Stimulated activated CD4-positive, alpha-beta T cell treated with anti-CD3 and anti-CD28 coated beads, Interleukin-4, amount 100 ng/mL, for 24 hours (primary cell): Measurements from ENCODE around the gene ZNF512B.
"Not testable (repeated sequence)": the region's sequence is repeated elsewhere in the genome, so short reads cannot be mapped to it uniquely, and the experiment has no call there.

Experiments
- DNase-seq: peaks from one replicate; pipeline ENCODE4 v3.0.0-alpha.2; 2020

ZNF512B gene

DNA sequence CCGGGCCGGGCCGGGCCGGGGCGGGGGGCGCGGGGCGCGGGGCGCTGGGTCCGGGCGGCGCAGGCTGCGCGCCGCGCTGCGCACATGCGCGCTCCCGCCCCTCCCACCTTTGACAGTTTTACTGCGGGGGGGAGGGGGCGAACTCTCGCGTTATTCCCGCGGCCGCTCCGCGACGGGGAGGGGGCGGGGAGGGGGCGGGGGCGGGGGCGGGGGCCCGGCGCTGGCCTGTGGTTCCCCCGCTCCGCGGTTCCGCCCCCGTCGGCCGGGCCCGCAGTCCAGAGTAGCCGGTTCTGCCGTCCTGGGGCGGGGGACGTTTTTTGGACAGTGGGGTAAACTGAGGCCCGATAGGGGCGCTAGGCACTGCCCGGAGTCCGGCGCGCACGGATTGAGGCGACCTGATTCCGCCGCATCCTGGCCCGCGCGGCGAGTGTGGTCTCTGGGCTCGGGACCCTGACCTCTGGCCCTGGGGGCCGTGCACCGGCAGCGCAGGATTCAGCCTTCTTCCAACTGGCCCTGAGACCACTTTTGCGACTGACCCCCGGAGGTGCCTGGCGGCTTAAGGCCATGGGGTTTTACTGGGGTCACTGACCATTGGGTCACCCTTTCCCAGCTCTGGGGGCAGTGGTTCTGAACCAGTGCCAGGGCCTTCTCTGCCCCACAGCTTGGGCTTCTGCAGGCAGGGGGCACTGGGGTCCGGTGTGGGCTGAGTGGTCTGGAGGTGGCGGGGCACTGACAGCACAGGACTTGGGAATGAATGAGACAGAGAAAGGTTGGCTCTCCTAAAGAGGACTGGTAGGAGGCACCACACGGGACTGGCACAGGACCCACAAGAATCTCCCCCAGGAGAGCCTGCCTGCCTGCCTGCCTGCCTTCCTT, at the start of gene ZNF512B:
TSS of gene ZNF512B (minus strand) at position 93 of the 876 bp plus-strand sequence. CDS start 1,980 bp downstream, outside the sequence.
- DNase-seq, result peak; percentile 63

DNA sequence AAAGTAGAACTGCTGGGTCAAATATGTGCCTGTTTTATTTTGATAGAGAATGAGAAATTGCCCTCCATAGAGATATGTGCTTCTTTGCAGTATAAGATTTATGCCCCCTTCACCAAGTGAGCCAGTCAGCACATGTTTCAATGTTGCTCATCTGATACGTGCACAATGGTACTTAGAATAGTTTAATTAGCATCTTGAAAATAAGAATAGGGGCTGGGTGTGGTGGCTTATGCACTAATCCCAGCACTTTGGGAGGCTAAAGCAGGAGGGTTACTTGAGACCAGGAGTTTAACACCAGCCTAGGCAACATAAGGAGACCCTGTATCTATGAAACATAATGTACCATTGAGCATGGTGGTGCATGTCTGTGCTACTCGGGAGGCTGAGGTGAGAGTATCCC, 45.9 kb upstream of the ZNF512B start:
- no peak for DNase-seq

DNA sequence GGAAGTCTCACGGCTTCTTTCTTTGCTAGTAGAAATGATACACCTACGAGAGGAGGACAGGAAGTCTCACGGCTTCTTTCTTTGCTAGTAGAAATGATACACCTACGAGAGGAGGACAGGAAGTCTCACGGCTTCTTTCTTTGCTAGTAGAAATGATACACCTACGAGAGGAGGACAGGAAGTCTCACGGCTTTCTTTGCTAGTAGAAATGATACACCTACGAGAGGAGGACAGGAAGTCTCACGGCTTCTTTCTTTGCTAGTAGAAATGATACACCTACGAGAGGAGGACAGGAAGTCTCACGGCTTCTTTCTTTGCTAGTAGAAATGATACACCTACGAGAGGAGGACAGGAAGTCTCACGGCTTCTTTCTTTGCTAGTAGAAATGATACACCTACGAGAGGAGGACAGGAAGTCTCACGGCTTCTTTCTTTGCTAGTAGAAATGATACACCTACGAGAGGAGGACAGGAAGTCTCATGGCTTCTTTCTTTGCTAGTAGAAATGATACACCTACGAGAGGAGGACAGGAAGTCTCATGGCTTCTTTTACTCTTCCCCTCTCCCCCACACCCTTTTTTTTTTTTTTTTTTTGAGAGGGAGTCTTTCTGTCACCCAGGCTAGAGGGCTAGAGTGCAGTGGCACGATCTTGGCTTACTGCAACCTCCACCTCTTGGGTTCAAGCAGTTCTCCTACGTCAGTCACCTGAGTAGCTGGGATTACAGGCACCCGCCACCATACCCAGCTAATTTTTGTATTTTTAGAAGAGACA, 42.8 kb upstream of the ZNF512B start:
- DNase-seq, result not testable (repeated sequence)

GRCh38 chr20:64011366-64011779, 41.6 kb upstream of the ZNF512B start:
- no peak for DNase-seq

DNA sequence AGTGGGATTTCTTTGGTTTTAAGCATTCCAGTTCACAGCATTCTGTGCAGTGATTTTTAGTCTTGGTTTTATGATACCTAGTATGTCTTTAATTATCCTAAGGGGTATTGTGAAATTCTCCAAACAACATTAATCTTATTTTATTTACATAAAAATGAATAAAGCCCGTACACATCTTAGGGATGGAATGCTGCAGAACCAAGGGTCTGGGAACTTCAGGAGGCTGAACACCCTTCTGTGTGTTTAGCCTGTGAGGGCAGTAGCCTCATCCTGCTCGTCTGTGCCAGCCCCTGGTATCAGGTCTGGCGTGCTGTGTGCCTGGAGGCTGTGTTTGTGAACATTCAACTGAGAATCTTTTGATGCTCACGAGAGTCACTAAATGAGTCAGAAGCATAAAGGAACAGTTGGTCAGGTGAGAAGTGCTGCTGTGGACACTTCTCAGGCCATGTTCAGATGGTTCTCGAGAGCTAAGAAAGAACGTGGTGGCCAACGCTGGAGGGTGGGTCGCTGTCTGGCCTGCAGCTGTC, 41.0 kb upstream of the ZNF512B start:
- DNase-seq, result no peak

DNA sequence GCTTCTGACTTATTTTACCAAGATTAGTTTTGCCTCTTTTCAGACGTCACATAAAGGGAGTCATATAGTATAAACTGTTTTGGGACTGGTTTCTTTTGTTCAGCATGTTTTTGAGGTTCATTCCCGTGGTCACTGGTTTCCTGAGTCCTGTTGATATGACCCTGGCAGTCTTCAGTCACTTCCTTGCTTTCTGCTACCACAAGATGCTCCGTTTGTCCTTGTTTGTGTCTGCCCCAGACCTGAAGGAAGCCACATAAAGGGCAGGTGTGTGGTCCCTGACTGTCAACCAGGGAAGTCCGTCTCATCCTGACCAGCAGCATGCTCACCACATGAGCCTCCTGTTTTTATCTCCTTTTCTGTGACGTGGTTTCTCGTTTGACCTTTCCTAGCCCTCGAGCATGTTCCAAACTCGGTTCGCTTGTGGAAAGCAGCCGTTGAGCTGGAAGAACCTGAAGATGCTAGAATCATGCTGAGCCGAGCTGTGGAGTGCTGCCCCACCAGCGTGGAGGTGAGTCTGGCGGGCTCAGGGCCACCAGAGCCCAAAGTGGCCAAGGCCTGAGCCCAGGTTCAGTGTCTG, 40.2 kb upstream of the ZNF512B start:
- DNase-seq, result no peak

DNA sequence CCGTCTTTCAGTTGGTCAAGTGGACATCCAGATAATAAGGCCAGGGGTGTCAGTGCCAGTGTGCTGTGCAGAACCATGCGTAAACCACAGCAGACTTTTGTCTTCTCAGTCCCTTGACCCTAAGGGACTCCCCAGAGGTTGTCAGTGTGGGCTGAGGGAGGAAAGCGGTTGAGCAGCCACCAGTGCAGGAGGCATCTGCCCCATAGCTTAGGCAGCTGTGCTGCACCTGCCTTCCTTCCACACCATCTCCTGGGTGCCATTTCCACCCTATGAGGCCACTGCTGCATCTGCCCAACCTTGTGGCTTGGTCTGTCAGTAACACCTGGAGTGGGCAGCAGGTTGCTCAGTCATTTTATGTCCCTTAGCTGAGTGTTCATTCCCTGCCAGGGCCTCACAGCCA, 37.2 kb upstream of the ZNF512B start:
- DNase-seq, result no peak

DNA sequence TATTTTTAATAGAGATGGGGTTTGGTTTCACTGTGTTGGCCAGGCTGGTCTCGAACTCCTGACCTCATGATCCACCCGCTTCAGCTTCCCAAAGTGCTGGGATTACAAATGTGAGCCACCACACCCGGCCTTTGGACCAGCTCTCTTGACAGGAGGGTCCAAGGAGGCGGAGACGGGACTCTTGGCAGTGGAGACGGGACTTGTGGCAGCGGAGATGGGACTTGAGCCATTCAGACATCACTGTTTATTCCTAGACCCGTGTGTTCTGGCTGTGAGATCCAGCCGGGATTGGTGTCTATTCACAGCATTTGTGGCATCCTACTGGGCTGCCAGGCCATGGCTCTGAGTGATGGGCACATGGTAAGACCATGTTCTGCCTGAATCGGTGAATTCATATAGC, 36.8 kb upstream of the ZNF512B start:
- DNase-seq, result no peak

GRCh38 chr20:64005394-64005793, 35.7 kb upstream of the ZNF512B start:
- no peak for DNase-seq

DNA sequence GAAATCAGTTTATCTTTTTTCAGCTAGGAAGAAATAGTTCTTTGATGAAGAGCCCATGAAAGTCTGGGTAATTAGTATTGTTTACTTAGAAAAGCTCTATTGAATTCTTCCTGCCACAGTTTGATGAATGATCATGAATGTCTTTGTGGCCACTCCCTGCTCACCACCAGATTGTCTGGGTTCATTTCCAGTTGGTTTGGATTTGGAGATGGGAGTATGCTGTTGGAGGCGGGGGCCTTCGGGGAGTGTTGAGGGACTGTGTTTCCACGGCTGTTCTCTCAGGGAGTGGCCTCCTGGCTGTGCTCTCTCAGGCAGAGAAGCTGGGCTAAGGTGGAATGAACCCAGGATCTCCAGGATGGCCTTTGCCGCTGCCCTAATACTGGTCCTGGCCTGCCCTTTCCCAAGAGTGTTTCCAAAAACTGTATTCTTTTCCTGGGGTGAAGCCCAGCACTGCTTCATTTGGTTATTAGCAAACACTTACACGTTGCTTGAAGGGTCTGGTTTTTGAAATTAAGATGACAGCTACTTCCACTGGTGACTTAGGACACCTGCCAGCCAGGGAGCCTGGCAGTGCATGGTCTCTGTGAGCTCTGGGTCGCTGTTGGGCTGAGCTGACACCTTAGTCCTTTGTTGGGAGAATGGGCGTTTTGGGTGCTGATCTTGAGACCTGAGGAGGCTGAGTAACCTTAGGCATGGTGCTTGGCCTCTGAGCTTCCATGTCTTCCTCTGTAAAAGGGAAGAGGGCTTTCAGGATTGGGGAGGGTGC, 34.4 kb upstream of the ZNF512B start:
- DNase-seq, result no peak

DNA sequence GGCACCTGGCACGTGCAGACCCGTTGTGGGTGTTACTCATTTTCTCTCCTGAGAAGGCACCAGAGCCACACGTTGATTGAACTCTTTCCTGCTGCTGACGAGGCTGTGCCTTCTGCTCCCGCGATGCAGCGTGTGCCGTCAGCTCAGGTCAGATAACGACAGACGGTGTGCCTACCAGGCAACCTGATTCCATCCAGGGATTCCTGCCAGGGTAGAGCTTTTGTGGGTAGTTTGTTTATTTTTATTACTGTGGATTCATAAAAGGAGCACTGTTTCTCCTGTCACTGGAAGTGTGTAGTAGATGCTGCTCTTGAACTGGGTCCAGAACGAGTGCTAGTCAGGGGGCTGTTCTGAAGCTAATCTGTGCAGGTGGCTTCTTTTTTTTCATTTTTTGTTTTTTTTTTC, 31.9 kb upstream of the ZNF512B start:
- DNase-seq, result no peak

DNA sequence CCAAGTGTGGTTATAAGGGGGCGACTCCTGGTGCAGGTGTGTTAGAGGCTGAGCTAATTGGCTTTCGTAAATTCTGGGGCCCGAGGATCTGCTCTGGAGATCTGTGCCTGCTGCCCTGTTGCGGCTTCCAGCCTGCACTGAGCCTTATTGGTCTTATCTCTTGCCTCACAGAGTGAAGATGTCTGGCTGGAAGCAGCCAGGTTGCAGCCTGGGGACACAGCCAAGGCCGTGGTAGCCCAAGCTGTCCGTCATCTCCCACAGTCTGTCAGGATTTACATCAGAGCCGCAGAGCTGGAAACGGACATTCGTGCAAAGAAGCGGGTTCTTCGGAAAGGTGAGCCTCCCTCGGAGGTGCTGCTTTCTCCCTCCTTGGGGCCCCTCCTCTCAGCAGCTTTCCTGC, 31.2 kb upstream of the ZNF512B start:
- no peak for DNase-seq

DNA sequence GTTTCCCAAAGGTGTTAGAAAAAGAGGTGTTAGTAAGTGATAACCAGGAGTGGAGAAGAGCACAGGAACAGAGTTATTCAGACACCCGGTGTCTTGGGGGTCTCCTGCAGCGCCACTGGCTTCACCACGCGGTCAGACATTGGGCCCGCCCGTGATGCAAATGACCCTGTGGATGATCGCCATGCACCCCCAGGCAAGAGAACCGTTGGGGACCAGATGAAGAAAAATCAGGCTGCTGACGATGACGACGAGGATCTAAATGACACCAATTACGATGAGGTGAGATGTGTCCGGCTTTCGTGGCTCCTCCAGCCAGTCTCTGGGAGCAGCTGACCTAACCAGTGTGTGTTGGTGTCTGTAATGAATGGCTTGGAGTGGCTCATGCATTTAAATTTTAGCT, 13.2 kb upstream of the ZNF512B start:
- DNase-seq, result no peak

DNA sequence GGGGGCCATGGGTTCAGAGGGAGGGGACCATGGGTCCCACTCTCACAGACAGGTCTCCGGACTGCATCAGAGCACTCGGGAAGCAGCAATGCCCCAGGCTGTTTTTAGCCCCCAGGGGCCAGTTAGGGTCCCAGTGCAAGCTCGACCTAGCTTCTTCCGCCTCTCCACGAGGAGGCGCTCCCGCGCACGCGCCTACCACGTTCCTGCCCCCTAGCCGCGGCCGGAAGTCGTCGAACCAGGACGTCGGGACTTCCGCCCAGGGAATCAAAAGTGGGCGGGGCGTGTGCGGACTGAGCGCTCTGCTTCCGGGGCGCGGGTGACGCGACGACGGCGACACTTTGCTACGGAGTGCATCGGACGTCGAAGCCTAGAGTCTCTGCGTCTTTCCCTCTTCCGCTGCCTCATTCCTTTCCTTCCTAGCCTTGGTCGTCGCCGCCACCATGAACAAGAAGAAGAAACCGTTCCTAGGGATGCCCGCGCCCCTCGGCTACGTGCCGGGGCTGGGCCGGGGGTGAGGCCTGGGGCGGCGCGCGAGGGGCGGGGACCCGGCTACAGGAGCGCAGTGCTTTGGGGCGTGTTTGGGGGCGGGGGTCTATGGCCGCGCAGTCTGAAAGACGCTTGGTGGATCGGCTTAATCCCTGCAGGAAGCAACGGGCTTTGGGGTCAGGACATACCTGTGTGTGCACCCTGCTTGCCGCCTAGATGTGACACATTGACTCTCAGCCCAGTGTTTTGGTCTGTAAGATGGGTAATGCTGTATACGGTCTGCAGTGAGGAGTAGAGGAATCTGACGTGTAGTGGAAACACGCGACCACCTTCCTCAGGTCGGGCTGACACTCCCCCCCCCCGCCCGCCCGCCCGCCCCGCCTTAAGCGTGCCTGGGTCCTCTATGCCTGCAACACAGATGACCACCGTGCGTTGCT, 11.3 kb upstream of the ZNF512B start, which contains the start of gene PRPF6:
TSS of gene PRPF6 (plus strand) at position 327 of the 923 bp plus-strand sequence. CDS start at position 441, 114 bp downstream.
- DNase-seq, result peak; percentile 96

- peak; percentile 51 for DNase-seq
Measured at GRCh38 chr20:63980317-63980805, 10.6 kb upstream of the ZNF512B start.

GRCh38 chr20:63979557-63980316, 10.0 kb upstream of the ZNF512B start, which contains the start of gene SAMD10:
Gene SAMD10 (minus strand): TSS chr20:63979642. CDS start chr20:63979467, 175 bp downstream.
- DNase-seq, result peak; percentile 88

DNA sequence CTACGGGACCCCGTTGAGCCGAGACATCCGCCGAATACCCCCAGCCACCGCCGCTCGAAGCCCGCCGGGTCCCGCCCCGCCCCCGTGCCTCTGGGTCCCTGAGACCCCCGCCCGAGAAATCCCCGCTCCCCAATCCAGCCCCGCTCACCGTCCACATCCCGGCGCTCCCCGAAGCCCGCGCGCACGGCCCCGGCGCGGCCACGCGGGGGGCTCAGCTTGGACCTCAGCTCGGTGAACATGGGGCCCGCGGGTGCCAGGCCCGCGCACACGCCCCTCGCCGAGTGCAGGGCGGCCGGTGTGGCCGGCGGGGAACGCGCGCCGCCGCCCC, 9.5 kb upstream of the ZNF512B start:
- no peak for DNase-seq

DNA sequence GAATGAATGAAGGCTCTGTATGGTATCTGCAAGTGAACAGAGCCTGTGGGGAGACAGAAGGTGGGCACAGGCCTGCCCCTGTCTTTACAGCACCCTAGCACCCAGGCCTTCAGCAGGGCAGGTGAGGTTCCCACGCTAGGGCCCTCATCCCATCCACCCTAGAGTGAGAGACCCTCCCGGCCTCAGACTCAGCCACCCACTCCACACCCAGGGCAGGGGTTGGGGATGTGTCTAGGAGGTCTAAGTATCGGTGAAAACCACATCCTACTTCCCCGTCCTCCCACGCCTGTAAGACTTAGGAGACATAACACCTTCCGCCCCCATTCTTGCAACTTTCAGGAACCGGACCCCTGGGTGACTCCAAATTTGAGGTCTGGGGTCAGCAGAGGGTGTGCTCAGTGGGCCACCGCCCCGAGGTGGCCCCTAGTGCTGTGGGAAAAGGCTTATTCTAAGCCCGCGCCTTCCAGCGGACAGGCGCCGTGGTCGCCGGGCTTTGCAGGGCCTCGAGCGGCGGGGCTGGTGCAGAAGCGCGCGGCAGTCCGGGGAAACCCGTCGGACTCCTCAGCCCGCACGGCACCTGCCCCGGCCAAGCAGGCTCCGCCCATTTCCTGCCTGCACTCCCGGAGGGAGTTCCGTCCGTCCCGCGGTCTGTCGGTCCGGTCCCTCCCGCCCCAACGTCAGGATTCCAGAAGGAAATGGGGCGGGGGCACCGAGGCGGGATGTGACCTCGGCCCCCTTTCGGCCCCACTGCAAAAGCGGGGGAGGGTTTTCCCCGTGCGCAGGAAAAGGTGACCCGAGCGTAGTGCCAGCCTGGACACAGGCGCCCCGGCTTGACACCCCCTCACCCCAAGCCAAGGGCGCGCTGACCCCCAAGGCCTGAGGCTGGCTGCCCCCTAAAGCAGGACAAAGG, 8.8 kb upstream of the ZNF512B start:
- peak; percentile 62 for DNase-seq

- DNase-seq, result peak; percentile 68
Measured at GRCh38 chr20:63977739-63978276, 8.1 kb upstream of the ZNF512B start.
